Stimulated activated CD8-positive, alpha-beta memory T cell treated with anti-CD3 and anti-CD28 coated beads, Interleukin-7, amount 100 ng/mL, for 4 hours (primary cell): ENCODE data around the gene SIDT1.

ENCODE experiments used
- DNase-seq, 2 donors: peaks; one replicate each; pipeline ENCODE4 v3.0.0-alpha.2; 2020; ENCODE audit warnings: low read depth in 2 of 2

The SIDT1 gene

GRCh38 chr3:113531826-113532697 lies at the start of gene SIDT1:
SIDT1 (plus strand) TSS chr3:113532555; CDS start chr3:113533022, 467 bp downstream.
- peak; percentile 58 to 59 for DNase-seq

DNA sequence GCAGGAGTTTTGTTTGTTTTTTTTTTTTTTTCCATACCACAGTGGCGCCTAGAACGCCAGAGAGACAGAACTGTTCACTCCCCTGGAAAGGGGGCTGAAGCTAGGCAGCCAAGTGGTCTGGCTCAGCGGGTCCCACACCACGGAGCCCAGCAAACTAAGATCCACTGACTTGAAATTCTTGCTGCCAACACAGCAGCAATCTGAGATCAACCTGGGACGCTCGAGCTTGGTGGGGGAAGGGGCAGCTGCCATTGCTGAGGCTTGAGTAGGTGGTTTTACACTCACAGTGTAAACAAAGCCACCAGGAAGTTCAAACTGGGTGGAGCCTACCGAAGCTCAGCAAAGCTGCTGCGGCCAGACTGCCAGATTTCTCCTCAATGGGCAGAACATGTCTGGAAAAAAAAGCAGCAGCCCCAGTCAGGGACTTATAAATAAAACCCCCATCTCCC lies 47.2 kb upstream of the SIDT1 start:
- DNase-seq: peak; percentile 0 to 1

- DNase-seq: peak in 1 of 2 donors; percentile 12
Measured at GRCh38 chr3:113495035-113495434, 37.3 kb upstream of the SIDT1 start.

GRCh38 chr3:113496924-113497323 lies 35.4 kb upstream of the SIDT1 start:
- no peak for DNase-seq

GRCh38 chr3:113498221-113499005 lies 33.9 kb upstream of the SIDT1 start:
- DNase-seq: no peak

DNA sequence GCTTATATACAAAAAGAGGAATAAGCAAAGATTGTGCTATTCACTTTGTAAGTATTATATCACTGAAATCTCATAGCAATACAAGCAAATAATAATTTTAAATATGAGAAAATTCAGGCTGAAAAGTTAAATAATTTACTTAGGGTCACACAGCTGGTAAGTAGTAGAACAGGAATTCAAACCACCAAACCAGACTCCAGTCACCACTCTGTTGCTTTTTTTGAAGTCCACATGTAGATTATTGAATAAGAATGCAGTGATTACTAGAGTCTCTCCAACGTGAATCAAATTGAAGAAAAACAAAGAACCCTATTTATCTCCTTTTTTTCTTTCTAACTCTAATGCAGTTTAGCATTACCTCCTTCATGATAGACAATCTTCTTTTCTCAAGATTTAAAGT lies 33.3 kb upstream of the SIDT1 start:
- DNase-seq: no peak

GRCh38 chr3:113501597-113501996 lies 30.8 kb upstream of the SIDT1 start:
- DNase-seq: no peak

- DNase-seq: no peak
Measured at GRCh38 chr3:113505867-113506266, 26.5 kb upstream of the SIDT1 start.

GRCh38 chr3:113507501-113508067 lies 24.8 kb upstream of the SIDT1 start:
- DNase-seq: no peak

- no peak for DNase-seq
Measured at GRCh38 chr3:113508966-113509365, 23.4 kb upstream of the SIDT1 start.

- no peak for DNase-seq
Measured at GRCh38 chr3:113514265-113514769, 18.0 kb upstream of the SIDT1 start.

- no peak for DNase-seq
Measured at GRCh38 chr3:113516115-113516505, 16.2 kb upstream of the SIDT1 start.

GRCh38 chr3:113521981-113522380 lies 10.4 kb upstream of the SIDT1 start:
- no peak for DNase-seq

GRCh38 chr3:113523241-113523640 lies 9.1 kb upstream of the SIDT1 start:
- DNase-seq: no peak

DNA sequence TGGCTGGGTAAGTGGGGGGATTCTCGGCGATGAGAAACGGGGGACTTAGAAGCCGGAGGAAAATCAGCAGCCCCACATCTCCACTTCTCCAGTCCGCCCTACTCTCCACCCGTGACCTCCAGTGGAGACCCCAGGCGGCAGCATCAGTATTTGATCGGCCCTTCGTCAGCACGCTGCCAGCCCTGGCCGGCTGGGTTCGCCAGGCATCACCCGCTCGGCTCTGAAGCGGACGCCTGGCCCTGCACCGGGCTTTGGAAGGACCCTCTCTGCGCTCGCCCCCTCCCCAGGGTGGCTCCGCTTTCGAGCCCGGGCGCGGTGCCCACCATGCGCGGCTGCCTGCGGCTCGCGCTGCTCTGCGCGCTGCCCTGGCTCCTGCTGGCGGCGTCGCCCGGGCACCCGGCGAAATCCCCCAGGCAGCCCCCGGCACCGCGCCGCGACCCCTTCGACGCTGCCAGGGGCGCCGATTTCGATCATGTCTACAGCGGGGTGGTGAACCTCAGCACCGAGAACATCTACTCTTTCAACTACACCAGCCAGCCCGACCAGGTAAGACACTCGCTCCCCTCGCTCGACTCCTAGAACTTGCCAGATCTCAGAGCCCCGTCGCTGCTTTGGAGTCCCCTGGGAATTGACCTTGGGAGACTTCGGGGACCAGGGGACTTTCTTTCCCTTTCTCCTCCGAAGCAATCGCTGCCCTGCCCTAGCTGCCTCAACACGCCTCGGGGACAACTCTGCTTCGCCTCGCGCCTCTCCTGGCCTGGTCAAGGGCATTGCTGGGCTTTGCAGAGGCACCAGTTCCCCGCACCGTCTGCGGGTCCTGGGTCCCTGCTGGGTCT lies 561 bp downstream of the SIDT1 start:
- DNase-seq: peak in 1 of 2 donors; percentile 36

DNA sequence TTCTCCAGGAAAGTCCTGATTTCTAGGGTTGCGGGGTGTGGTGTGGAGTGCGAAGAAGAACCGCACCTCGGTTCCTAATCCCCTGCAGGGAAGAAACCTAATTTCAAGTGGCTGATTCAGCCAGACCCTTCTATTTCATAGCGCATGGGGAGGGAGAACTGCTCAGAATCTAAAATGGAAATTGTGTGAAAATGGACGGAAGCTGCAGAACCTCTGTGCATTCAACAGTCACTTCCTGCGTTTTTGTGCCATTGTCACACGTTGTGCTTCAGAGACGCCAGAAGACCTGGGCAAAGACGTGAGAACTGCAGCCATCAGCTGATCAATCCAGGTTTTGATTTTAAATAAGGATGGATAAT lies 1.2 kb downstream of the SIDT1 start:
- DNase-seq: no peak

- no peak for DNase-seq
Measured at GRCh38 chr3:113534365-113534764, 2.0 kb downstream of the SIDT1 start.

DNA sequence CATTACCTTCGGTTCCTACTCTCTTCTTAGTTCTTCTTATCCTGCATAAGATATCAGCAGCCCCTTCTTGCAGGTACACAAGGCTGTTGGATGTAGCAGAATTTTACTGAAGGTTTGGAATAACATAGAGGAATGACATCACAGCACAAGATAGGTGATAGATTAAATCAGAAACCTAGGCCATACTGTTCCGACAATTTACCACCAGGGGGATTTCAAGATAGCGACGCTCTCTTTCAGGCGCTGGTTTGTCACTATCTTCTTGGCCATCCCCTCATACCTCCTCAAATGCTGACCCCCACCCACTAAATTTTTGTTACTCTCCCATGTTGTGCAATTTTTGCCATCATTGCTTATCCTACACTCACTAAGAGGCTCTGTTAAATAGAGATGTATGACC lies 3.5 kb downstream of the SIDT1 start:
- DNase-seq: no peak

DNA sequence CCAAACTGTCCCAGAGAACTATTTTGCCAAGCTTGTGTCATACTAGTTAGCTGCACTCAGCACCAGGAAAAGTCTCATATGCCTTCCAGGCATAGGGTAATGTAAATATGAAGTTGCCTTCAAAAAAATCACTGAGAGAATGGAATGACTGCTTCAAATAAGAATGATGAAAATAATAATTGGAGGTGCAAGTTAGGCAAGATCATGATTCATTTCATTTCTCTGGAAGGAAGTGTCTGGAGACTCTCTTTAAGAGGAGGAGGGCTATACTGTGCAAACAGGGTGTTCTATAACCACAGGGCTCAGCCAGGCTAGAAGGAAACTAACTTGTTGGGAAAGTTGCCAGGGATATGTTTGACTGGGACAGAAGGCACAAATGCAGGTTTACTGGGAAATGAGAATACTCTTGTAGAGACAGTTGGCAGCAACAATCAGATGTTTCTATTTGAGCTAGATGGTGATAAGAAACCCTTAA lies 4.3 kb downstream of the SIDT1 start:
- no peak for DNase-seq

- DNase-seq: no peak
Measured at GRCh38 chr3:113537155-113537554, 4.8 kb downstream of the SIDT1 start.

DNA sequence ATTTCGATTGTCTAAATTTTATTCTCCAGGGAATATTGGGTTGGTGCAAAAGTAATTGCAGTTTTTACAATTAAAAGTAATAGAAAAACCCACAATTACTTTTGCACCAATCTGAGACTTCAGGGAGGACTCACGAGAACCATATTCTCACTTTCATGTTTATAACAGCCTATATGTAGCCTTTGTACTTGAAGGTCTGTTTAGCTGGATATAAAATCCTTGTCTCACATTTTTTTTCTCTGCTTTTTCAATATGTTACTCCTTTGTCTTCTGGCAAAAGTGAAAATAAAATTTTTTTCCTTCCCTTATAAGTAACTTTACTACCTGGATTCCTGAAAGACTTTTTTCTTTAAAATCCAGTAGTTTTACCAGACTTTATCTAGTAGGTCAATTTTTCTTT lies 9.2 kb downstream of the SIDT1 start:
- DNase-seq: no peak
